ENCODE results near the gene SCN2B.

Gene SCN2B

DNA sequence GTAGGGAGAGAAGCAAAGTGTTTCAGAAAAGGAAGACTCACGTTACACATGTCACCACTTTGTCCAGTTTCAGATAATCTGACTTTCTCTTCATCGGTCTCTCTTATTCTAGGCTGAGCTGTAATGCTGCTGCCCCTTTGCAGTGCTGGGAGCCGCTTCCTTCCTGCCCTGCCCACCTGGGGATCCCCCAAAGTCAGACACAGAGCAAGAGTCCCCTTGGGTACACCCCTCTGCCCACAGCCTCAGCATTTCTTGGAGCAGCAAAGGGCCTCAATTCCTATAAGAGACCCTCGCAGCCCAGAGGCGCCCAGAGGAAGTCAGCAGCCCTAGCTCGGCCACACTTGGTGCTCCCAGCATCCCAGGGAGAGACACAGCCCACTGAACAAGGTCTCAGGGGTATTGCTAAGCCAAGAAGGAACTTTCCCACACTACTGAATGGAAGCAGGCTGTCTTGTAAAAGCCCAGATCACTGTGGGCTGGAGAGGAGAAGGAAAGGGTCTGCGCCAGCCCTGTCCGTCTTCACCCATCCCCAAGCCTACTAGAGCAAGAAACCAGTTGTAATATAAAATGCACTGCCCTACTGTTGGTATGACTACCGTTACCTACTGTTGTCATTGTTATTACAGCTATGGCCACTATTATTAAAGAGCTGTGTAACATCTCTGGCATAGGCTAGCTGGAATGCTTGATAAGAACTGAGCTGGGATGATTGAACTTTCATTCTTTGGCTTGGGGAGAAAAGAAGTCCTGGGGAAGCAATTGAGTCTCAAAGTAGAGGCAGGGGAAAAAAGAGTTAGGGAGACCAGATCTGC is 58.4 kb downstream of the SCN2B start:
- TF ChIP-seq CTCF (IDR thresholded peaks at IDR 0.05; ENCODE audit: insufficient read depth, low read length, missing control alignments): no peak
- DNase-seq (ENCODE audit: low read depth, low spot score): no peak
- POLR2A ChIA-PET: no interaction called here
- CTCF ChIA-PET: no interaction called here
- H3K4me3 ChIP-seq (ENCODE audit: low read depth, low read length): no peak overlapping the region

DNA sequence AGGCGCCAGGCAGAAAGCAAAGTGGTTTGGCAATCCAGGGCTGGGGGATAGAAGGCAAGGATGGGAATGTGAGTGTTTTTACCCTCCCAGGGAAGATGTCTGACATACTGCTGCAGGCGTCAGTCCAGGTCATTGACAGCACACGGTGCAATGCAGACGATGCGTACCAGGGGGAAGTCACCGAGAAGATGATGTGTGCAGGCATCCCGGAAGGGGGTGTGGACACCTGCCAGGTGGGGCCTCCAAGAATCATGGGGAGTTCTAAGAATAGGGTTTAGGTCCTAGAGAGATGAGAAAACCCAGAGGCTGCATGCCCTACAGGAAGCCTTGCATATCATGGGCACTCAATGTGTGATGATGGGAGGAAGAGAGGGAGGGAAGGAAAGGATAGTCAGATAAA is 61.4 kb downstream of the SCN2B start:
- ChIA-PET CTCF (no interaction called here), POLR2A (no interaction called here)
- no peak overlapping the region for H3K4me3 ChIP-seq (ENCODE audit: low read depth, low read length)
- DNase-seq (ENCODE audit: low read depth, low spot score): no peak
- TF ChIP-seq CTCF (IDR thresholded peaks at IDR 0.05; ENCODE audit: insufficient read depth, low read length, missing control alignments): no peak

DNA sequence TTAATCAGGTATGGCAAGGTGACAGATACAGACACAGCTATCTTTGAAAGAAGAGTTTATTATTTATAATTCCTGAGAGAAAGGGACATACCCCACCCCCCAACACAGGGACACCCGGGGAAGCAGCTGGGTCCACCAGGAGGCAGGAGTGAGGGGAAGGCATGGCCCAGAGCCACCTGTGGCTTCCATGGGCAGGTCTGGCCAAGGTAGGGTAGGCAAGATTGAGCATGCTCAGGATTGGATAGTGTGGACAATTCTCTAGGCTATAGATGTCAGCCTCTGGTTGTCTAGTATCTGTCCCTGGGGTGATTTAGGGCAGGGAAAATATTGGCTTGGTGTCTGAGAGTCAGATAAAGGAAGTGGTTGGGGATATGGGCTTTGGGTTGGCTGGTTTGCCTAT is 62.2 kb downstream of the SCN2B start:
- no peak for DNase-seq (ENCODE audit: low read depth, low spot score)
- TF ChIP-seq CTCF (IDR thresholded peaks at IDR 0.05; ENCODE audit: insufficient read depth, low read length, missing control alignments): no peak
- H3K4me3 ChIP-seq (ENCODE audit: low read depth, low read length): no peak overlapping the region
- ChIA-PET CTCF (interaction anchor here (0.6 to 1.2 kb wide), 3 partner anchors 30 to 1232 kb away, joined by 3 read pairs; no protein-coding TSS in a partner anchor), POLR2A (no interaction called here)

GRCh38 chr11:118112711-118113430 is 63.6 kb downstream of the SCN2B start:
- ChIA-PET POLR2A (no interaction called here), CTCF (interaction anchor here (1.2 kb wide), 1 partner anchor 85 kb away, joined by 3 read pairs; no protein-coding TSS in a partner anchor)
- H3K4me3 ChIP-seq (ENCODE audit: low read depth, low read length): no peak overlapping the region
- DNase-seq (ENCODE audit: low read depth, low spot score): no peak
- no peak for TF ChIP-seq CTCF (IDR thresholded peaks at IDR 0.05; ENCODE audit: insufficient read depth, low read length, missing control alignments)

Measured in AG04449 (cell line).